HG03442 (cell line): ENCODE data around the gene UBA1.
A peak's percentile ranks its signal among the peaks of the same experiment; 100 is the strongest.

Experiments
- ATAC-seq: cut with Tn5 transposase; IDR thresholded peaks from one replicate; pipeline ENCODE4 v1.9.1; 2021; ENCODE audit warnings: mild to moderate bottlenecking, moderate library complexity; ENCODE audit not compliant: unreplicated experiment

UBA1 gene

GRCh38 chrX:47187106-47187677 is 6.4 kb upstream of the UBA1 start:
- no peak for ATAC-seq

- no peak for ATAC-seq
Observed at GRCh38 chrX:47189906-47190305, 3.7 kb upstream of the UBA1 start.

GRCh38 chrX:47190445-47191269 is 3.0 kb upstream of the UBA1 start:
- ATAC-seq, result peak; percentile 77

- no peak for ATAC-seq
Observed at GRCh38 chrX:47191331-47191730, 2.3 kb upstream of the UBA1 start.

- ATAC-seq, result no peak
Observed at GRCh38 chrX:47191806-47192401, 1.7 kb upstream of the UBA1 start.

- ATAC-seq, result no peak
Observed at GRCh38 chrX:47194194-47194787, 662 bp downstream of the UBA1 start.

GRCh38 chrX:47196098-47196497 is 2.5 kb downstream of the UBA1 start:
- no peak for ATAC-seq

GRCh38 chrX:47197526-47197925 is 3.9 kb downstream of the UBA1 start:
- ATAC-seq, result no peak

GRCh38 chrX:47198026-47198686 is 4.5 kb downstream of the UBA1 start:
- ATAC-seq, result no peak

GRCh38 chrX:47198687-47199080 is 5.1 kb downstream of the UBA1 start:
- no peak for ATAC-seq

- ATAC-seq, result no peak
Observed at GRCh38 chrX:47199286-47199685, 5.7 kb downstream of the UBA1 start.

GRCh38 chrX:47200385-47201150 is 6.9 kb downstream of the UBA1 start:
- no peak for ATAC-seq

- ATAC-seq, result no peak
Observed at GRCh38 chrX:47201345-47201944, 7.8 kb downstream of the UBA1 start.

GRCh38 chrX:47202316-47202715 is 8.7 kb downstream of the UBA1 start:
- no peak for ATAC-seq

- no peak for ATAC-seq
Observed at GRCh38 chrX:47202877-47203276, 9.2 kb downstream of the UBA1 start.

GRCh38 chrX:47204970-47205369 is 11.3 kb downstream of the UBA1 start:
- no peak for ATAC-seq

GRCh38 chrX:47206316-47206715 is 12.7 kb downstream of the UBA1 start:
- ATAC-seq, result no peak

GRCh38 chrX:47208108-47208507 is 14.5 kb downstream of the UBA1 start:
- ATAC-seq, result no peak

- no peak for ATAC-seq
Observed at GRCh38 chrX:47209508-47210238, 16.0 kb downstream of the UBA1 start.
